ENCODE results near the gene DSTN.

The DSTN gene

DNA sequence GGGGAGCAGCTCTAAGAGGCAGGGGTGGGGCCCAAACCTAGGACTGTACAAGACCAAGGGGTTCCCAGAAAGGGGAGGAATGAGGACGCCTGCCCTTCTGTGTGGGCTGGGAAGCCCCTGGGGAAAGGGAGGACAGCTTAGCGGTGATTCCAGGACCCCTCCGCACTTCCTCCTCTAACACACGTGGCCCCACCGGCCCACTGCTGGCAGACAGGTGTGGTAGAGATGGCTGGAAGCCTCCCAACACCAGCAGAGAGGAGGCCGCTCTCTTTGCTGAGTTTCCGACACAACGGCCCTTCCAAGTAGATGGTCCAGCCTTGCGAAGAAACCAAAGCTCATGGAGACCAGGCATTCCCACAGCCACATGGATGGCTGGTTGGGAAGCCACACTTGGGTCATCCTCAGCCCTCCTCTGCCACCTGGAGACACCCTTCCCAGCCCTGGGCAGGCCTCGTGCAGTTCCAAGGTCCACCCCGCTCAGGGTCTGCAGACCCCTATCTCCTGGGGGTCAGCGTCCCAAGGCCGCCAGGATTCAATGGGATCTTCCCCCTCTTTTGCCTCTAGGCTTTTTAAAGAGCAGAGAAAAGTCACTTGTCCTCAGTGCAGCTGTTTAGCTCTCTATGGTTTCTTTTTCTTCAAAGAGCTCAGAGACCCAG lies 68.2 kb downstream of the DSTN start:
- no peak for DNase-seq (ENCODE audit: low spot score)

DNA sequence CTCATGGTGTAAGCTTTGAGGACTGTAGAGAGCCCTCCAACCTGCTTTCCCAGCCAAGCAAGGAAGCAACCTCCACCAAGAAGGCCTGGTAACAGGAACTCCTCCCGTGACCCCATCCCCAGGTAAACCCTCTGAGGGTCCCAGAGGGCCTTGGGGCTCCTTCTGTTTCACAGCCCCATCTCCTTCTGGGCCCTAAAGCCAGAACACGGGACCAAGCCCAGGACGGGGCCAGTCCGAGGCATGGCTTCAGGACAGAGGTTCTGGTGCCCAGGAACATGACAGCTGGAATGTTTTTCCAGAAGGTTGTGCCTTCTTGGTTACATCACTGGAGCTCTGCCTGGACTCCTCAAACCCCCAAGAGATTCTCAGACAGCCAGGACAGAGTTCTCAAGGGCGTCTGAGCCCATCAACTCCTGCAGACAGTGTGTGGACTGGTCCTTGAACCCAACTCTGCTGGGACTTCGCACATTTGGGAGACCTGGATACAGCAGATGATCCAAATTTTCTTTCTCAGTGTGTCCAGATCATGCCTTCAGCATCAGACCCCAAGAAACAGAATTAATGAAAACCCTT lies 69.0 kb downstream of the DSTN start:
- no peak for DNase-seq (ENCODE audit: low spot score)

DNA sequence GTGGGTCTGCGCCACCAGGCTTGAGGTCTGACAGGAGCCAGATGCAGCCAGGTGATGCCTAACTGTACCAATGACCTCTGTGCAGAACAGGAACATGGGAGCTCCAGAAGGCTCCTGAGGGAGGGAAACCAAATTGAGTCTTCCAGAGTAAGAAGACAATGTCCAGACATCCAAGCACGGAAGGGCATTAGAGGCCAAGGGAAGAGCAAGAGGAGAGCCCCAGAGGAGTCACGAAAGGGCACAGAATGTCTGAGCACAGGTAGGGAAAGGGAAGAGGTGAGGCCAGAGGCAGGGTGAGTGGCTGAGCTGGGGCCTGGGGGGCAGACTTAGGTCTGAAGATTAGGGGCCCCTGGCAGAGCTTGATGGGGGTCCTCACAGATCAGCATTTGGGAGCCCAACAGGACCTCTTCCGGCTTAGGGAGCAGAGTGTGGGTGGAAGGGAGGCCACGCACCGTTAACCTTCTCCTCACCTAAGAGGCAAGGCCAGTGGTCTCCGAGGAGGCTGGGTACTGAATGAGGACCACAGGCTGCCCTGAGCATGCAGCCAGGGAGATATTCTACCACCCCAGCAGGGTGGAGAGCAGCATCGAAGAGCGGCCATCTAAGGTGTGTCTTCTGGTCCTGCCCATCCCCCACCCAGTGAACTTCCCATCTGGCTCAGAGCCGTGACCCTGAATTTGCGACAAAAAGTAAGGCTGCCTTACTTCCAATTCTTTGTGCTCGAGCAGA lies 70.4 kb downstream of the DSTN start:
- DNase-seq (ENCODE audit: low spot score), result no peak

DNA sequence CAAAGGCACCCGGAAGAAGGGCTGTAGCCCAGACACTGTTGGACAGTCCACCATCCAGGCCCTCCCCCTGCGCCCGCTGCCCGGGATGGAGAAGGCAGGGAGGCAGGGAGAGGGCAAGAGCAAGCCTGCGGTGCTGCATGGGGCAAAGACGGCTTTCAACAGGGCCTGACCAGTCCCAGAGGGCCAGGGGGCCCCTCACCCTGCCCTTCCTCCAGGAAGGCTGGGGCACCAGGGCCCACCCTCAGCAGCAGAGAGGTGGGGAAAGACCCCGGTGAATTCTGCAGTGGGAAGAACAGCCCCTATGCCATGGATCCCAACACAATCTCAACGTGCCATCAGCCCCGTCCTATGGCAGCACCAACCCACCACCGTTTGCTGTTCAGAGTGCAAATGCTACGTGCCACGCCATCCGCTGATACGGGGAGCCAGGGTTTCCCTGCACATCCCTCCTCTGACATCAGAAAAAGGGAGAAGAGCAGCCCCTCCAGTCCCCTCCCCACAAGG lies 71.1 kb downstream of the DSTN start:
- no peak for DNase-seq (ENCODE audit: low spot score)

DNA sequence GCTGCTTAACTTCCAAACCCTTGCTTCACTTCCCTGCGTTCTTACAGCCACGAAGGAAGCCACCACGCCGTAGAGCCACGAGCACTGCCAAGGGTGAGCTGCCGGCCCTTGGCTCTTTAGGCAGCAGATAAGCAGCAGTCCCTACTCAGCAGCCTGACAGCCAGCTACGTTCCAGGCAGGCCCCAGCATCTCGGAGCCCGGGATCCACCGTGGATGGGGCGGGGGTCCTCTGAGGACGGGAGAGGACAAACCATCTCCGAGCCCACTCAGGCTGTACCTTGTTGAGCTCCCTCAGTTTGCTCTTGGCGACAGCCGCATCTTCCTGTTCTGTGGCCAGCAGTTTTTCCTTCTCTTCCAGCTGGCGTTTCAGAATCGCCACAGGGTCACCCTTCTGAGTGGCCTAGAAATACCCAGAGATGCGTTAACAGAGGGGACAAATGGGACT lies 71.7 kb downstream of the DSTN start:
- no peak for DNase-seq (ENCODE audit: low spot score)

DNA sequence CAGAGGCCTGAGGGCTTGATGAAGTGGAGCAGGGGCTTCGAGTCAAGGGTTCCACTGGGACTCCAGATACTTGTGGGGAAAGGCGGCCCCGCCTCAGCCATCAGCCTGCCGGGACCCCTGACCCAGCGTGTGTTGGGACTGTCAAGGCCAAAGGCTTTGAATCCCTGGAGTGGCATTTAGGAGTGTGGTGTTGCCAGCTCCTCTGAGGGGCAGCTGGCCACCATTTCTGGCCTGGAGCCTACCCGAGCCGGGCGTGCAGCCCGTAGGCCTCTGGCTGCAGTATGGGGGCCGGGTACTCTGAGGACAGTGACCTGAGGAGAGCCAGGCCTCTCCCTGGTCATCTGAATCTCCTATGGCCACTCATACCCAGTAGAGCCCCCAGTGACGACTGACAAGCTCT lies 72.1 kb downstream of the DSTN start:
- DNase-seq (ENCODE audit: low spot score), result no peak

DNA sequence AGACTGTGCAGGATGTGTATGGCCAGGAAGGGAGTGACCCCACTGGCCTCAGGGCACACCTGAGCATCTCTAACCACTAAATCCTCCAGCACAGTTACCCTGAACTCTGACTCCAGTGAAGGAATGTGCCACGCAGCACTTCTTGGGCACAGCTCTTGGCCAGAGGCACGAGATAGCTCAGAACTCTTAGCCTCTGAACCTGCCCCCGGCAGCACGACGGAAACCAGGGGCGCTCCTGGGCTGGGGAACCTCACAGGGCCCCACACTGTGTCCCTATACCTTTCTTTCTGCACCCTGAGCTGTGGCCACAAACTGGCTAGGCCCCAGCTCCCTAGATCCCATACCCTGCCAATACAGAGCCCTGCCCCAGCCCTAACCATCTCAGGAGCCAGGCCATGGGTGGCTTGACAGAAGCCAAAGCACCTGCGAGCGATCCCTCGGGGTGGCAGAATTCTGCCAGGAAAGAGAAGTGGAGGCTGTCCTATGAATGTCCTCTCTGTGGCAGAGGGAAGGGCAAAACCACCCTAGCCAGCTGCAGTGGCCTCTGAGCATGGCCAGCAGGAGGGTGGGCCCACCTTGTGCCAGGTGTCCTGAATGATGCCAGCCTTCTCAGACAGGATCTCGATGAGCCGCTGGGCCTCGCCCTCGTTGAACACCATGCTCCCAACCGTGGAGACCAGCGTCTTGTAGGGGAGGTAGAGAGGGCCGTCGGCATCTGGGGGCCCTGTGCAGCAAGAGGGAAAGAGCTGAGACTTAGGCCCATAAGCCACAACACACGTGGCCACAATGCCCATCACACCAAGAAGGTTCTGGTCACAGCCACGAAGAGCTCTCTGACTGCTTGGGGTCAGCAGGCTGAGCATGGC lies 72.8 kb downstream of the DSTN start:
- DNase-seq (ENCODE audit: low spot score), result no peak

DNA sequence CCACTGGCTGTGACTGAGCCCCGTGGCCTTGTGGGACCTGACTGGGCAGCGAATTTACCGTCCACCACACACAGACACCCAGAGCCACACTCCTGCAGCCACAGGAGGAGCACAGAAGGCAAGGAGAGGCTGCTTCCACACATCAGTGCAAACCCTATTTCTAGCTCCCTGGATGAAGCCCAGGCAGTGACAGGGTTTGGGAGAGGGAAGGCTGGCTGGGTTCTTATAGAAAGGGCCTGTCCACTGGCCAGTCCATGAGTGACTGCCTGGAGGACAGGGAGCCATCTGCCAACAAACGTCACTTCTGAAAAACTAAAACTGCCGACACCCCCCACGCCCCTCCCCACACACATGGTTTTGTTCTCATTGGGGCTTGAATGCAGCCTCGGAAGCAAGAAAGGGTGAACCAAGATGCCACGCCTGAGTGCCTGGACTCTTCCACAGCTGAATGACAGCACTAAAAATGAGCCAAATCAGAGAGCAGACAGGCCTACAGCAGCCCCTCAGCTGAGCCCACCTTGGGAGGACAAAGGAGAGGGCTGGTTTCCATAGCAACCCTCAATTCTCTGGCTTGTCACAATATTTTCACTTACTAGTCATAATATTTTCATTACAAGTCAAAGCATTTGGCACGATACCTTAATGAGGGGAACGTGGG lies 73.8 kb downstream of the DSTN start:
- no peak for DNase-seq (ENCODE audit: low spot score)

DNA sequence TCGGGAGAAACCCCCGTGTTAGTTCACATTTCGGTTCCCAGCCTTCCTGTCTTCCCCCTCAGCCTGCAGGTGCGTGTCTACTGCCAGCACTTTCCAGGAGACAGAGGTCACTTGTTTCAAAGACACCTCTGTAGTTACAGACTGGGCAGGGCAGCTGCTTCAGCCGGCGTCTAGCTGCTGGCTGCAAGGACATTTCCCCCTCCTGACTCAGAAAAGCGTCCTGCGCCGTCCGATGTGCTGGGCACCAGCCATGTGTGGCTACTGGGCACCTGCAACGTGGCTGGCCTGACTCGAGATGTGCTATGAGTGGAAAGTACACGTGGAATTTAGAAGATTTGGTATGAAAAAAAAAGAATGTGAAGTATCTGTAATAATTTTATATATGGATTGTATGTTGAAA lies 74.6 kb downstream of the DSTN start:
- DNase-seq (ENCODE audit: low spot score), result no peak

DNA sequence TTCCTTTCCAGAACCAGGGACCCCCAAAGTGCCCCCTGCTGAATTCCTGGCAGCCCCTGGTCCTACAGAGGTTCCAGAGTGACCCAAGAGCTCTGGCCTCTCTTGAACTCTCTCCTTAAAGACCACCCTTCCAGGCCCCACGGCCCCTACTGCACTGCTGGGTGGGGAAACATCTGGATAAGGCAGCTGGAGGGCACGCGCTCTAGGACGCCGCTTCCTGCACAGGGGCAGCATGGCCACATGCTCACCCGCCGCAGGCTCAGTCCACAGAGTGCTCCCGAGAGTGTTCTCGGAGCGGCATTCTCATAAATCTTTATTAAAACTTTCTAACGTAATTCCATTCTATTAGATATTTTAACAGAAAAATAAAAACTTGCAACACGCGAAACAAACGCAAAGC lies 75.1 kb downstream of the DSTN start:
- no peak for DNase-seq (ENCODE audit: low spot score)

DNA sequence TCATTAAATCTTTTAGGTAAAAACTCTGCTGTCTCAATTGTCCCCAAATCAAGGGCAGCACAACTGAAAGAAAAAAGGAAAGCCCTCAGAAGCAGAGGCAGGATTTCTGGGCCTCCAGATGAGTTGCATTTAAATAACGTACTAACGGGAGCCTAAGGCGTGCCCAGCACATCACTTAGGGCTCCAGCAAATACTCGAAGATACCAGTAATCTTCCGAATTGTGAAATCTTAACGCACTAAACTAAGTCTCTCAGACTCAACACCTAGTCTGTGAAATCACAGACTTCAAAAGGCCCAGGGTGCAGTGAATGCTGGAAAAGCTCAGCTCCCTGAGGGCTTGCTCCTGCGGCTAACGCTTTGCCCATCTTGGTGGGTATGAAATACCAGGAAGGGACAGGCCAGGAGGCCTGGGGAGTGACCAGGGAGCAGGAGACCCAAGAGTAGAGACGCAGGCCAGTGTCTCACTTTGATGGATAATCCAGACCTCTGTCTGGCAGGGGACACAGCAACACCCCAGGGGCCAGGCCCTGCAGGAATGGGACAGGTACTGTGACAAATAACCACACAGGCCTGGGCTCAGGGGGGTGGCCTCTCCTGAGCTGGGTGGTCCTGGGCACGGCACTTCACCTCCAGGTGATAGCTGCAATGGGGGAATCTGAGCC lies 75.8 kb downstream of the DSTN start:
- no peak for DNase-seq (ENCODE audit: low spot score)

DNA sequence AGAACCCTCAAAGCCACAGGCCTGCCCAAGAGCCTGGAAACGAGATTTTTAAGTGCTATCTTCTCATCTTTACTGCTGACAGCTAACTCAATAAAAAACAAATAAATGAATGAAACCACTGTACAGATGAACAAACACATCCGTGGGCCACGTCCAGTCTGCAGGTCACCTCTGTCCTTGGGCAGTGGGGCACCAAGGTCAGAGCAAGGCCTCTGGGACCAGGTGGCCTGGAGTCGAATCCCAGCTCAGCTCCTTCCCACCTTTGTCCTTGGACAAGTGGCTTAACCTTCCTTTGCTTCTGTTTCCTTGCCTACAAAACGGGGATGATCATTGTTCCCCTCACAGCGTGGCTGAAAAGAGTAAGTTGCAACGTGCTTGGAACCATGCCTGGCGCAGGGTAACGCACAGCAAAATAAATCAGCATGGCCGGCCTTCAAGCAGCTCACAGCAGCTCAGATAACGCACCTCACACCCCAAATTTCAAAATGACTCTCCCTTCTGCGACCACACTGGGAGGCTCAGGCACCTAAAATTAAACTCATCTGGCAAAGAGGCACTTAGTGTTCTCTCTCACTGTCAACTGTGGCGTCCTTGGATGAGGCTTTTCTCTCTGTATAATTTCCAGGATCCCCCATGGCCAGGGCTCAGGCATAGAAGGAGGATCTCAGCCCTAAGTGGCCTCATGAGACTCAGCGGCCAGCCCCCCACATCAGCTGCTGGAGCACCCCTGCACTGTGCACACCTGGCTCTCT lies 76.5 kb downstream of the DSTN start:
- DNase-seq (ENCODE audit: low spot score), result no peak

DNA sequence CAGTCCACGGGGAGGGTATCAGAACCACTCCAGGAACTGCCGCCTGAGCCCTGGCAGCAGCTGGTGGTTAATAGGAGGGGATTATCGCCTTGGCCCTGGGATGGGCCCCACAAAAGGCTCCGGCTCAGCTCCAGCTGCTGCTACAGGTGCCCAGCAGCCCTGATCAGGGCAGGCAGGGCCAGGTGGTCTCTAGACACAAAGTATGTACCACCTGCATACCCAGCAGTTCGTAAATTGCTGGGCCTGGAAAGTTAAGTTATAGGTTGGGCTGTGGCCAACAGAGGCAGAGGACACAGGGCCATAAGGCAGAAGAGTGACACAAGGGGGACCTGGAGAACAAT lies 77.1 kb downstream of the DSTN start:
- DNase-seq (ENCODE audit: low spot score), result no peak

DNA sequence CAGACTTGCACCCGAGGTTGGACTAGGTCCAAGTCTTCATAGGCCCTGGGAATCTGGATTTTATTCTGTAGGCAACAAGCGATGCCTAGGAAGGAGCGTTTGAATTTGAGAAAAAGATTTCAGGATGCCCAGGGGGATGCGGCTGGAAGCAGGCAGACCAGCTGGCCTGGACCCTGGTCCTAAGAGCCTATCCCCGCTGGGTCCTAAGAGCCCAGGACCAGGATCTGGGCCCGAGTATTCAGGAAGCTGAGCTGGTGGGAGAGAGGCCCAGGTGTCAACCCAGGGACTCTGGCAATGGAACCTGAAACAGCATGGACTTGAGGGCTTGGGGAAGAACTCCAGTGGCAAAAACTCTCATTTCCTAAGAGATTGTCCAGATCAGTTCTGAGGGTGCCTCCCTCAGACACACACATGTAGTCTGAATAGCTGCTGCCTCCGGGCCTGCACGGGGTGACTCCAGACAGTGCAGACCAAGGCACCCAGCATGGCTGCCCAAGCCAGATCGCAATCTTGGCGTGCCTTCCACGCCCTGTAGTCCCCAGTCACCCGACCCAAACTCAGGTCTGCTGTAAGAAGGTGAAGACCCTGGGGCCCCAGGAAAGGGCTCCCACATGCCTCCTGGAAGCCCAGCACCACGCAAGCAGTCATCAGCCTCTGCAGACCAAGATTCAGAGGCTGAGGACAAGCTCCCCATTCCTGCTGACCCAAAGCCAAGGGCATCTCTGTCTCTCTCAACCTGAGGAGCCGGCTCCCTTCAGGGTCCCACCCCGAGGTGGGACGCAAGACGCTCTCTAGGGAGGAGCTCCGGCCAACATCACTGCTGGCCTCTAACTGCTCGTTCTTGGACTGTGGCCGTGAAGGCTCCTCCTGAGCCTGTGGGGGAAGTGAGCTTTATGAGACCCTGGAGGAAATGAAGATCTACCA lies 77.8 kb downstream of the DSTN start:
- DNase-seq (ENCODE audit: low spot score), result no peak

DNA sequence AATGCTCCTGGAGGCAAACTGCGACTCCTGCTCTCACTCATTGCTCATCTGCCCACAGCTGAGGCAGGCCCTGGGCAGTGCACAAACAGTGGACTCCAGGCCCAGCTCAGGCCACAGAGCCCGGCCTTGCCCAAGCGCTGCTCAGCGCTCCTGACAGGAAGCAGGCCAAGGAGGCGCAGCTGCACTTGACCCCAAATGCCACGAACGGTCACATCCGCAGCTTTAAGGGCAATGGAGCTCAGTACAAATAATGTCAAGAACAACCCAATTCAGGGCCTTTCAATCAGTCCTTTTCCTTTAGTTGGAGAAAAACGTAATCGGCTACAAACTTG lies 78.4 kb downstream of the DSTN start:
- DNase-seq (ENCODE audit: low spot score), result no peak

DNA sequence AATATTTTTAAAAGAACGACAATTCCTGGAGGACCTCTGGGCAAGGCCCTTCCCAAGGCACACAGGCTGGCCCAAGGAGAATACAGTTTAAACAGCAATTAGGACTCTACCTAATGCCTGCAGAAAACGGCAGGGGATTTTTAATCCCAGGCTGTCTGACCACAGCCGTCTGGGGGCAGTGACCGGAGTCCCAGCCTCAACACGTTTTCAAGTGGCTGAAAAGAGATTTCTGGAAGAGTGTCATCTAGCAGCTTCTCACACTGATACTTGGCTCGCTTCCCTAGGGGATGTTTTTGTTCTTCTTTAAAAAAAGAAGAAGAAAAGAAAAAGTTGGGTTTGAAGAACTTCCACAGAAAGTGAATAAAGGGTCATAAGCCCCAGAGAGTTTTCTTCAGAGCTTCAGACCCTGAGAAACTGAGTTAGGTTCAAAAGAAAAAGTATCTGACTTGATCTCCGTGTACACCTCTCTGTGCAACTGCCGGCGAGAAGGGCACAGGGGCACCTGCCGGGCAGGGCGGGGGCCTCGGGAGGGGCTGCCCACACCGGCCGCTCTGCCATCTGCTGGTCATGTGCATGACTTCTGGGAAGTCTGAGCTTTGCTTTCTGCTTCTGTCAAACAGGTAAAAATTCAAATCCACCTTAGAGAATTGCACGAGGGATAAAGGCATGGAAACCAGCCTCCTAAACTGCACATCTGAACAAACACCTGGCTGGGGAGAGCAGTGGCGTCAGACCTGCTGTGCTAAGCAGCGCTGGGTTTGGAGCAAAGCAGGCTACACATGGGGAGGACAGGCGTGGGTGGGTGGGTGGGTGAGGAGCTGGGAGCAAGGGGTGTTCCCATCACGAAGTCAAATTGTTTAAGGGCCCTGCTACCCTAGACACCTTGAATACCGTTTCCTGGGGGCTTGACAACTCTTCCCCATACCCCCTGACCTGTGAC lies 79.2 kb downstream of the DSTN start:
- DNase-seq (ENCODE audit: low spot score), result no peak

DNA sequence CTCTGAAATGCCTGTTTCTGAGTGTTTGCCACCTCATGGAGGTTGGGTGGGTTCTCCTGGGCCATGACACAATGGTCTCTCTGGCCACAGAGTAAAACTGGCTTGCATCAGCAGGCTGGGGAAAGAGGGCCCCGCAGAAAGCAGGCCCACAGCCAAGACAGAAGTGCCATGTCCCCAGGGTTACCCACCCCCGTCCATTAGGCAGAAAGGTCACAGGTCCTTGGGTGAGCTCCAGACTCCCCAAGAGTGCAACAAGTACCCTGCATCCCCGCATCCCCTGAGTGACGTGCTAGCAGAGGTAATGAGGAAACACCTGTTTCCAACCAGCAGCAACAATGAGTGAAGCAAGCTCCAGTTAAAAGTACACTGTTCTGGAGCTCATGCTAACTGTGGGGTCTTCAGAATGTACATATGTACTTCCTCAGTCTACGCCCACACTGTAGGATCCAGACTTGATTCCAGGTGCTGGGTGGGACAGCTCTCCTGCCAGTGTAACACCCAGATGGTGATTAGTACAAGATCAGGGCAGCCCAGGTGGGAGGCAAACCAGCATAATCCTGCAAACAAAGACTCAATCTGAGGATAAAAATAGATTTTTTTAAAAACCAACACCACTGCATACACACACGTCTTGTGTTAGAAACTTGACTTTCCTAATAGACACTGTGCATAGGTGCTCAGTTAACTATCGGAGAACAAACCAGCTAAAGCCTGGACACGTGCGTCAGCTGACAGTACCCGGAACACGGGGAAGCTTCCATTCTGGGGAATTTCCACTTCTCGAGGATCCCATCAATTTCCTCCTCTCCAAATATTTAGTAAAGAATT lies 80.6 kb downstream of the DSTN start:
- DNase-seq (ENCODE audit: low spot score), result no peak
